ENCODE measurements around the gene RPS2. TPM values are rescaled to one million over a fixed set of nuclear protein-coding genes. Genes with fewer than 3 reads are reported as not detected.

The RPS2 gene
- total RNA-seq, 2 donors from 2014 or later, result 2,046 to 2,467 TPM

GRCh38 chr16:1980770-1981087, 16.1 kb upstream of the RPS2 start:
- 32% methylated on average over 14 of the region's 16 CpGs for WGBS
- H3K36me3 ChIP-seq, result peaks cover 6 to 7% of the 10 kb centered on the region in 2 donors
- no peak for DNase-seq (ENCODE audit: low spot score)
- H3K4me1 ChIP-seq (replicated peaks), result no peaks in the 10 kb centered on the region
- H3K27ac ChIP-seq, result no peak overlapping the region
- intact Hi-C loops (cut with DNase I), result no loop called here
- no peaks in the 10 kb centered on the region for H3K9me3 ChIP-seq
- TF ChIP-seq POLR2AphosphoS5 (IDR thresholded peaks at IDR 0.05) (no peak), POLR2A (IDR thresholded peaks at IDR 0.05) (no peak), CTCF (IDR thresholded peaks at IDR 0.05) (no peak)
- no peak overlapping the region for H3K4me3 ChIP-seq
- H3K27me3 ChIP-seq (replicated peaks; ENCODE audit: insufficient read depth), result no peaks in the 10 kb centered on the region

GRCh38 chr16:1980030-1980769, 15.6 kb upstream of the RPS2 start:
- no peak overlapping the region for H3K27ac ChIP-seq
- H3K27me3 ChIP-seq (replicated peaks; ENCODE audit: insufficient read depth), result no peaks in the 10 kb centered on the region
- intact Hi-C loops (cut with DNase I), result no loop called here
- H3K4me3 ChIP-seq, result no peak overlapping the region
- peaks cover 9 to 11% of the 10 kb centered on the region in 2 donors for H3K36me3 ChIP-seq
- TF ChIP-seq POLR2AphosphoS5 (IDR thresholded peaks at IDR 0.05) (no peak), POLR2A (IDR thresholded peaks at IDR 0.05) (no peak), CTCF (IDR thresholded peaks at IDR 0.05) (no peak)
- no peaks in the 10 kb centered on the region for H3K9me3 ChIP-seq
- H3K4me1 ChIP-seq (replicated peaks), result no peaks in the 10 kb centered on the region
- whole genome bisulfite sequencing, result 11% methylated on average over 40 of the region's 53 CpGs
- no peak for DNase-seq (ENCODE audit: low spot score)

- Histone ChIP-seq H3K4me3 (peak overlapping the region; percentile 15 to 35), H3K9me3 (no peaks in the 10 kb centered on the region), H3K36me3 (peaks cover 11% of the 10 kb centered on the region in 2 donors), H3K27me3 (replicated peaks; ENCODE audit: insufficient read depth) (no peaks in the 10 kb centered on the region), H3K4me1 (replicated peaks) (no peaks in the 10 kb centered on the region), H3K27ac (peak overlapping the region; percentile 52 to 77)
- TF ChIP-seq CTCF (IDR thresholded peaks at IDR 0.05) (no peak), POLR2AphosphoS5 (IDR thresholded peaks at IDR 0.05) (peak; percentile 26)
- intact Hi-C loops (cut with DNase I), result no loop called here
- peak; percentile 75 for DNase-seq (ENCODE audit: low spot score)
- 47% methylated on average over 70 of the region's 70 CpGs for WGBS
These were observed 14.8 kb upstream of the RPS2 start for GRCh38 chr16:1979271-1980029.

GRCh38 chr16:1978476-1979120, 14.0 kb upstream of the RPS2 start:
- Histone ChIP-seq H3K9me3 (no peaks in the 10 kb centered on the region), H3K4me1 (replicated peaks) (no peaks in the 10 kb centered on the region), H3K36me3 (peaks cover 11 to 13% of the 10 kb centered on the region in 2 donors), H3K27ac (peak overlapping the region; percentile 52 to 77), H3K27me3 (replicated peaks; ENCODE audit: insufficient read depth) (no peaks in the 10 kb centered on the region), H3K4me3 (peak overlapping the region; percentile 15 to 35)
- intact Hi-C loops (cut with DNase I), result no loop called here
- peak; percentile 44 for TF ChIP-seq POLR2AphosphoS5 (IDR thresholded peaks at IDR 0.05)
- no peak for TF ChIP-seq POLR2A (IDR thresholded peaks at IDR 0.05)
- 71% methylated on average over 37 of the region's 37 CpGs for WGBS
- DNase-seq (ENCODE audit: low spot score), result peak; percentile 66

GRCh38 chr16:1977875-1978268, 13.2 kb upstream of the RPS2 start:
- WGBS, result 92% methylated on average over 18 of the region's 18 CpGs
- Histone ChIP-seq H3K27me3 (replicated peaks; ENCODE audit: insufficient read depth) (no peaks in the 10 kb centered on the region), H3K36me3 (peaks cover 11 to 13% of the 10 kb centered on the region in 2 donors), H3K27ac (peak overlapping the region in 1 of 2 donors; percentile 77), H3K4me3 (no peak overlapping the region), H3K9me3 (no peaks in the 10 kb centered on the region), H3K4me1 (replicated peaks) (peaks cover 2% of the 10 kb centered on the region)
- TF ChIP-seq POLR2A (IDR thresholded peaks at IDR 0.05), result no peak
- no peak for TF ChIP-seq CTCF (IDR thresholded peaks at IDR 0.05)
- TF ChIP-seq POLR2AphosphoS5 (IDR thresholded peaks at IDR 0.05), result no peak
- intact Hi-C loops (cut with DNase I), result no loop called here
- DNase-seq (ENCODE audit: low spot score), result no peak
